BLaER1 (cell line): ENCODE data around the gene BRCA2.

Experiments used
- H3K27ac ChIP-seq: shearing (Covaris generic); formaldehyde crosslinking; 2 replicates; pipeline ENCODE4 v1.8.1; 2022
- H3K27me3 ChIP-seq: shearing (Covaris generic); formaldehyde crosslinking; 2 replicates; pipeline ENCODE4 v1.8.1; 2022
- H3K36me3 ChIP-seq: shearing (Covaris generic); formaldehyde crosslinking; 2 replicates; pipeline ENCODE4 v1.8.1; 2022
- H3K4me1 ChIP-seq: shearing (Covaris generic); formaldehyde crosslinking; 2 replicates; pipeline ENCODE4 v1.8.1; 2022
- H3K4me2 ChIP-seq: shearing (Covaris generic); formaldehyde crosslinking; 2 replicates; pipeline ENCODE4 v1.8.1; 2022
- H3K4me3 ChIP-seq: shearing (Covaris generic); formaldehyde crosslinking; 2 replicates; pipeline ENCODE4 v1.8.1; 2022
- H3K9ac ChIP-seq: shearing (Covaris generic); formaldehyde crosslinking; 2 replicates; pipeline ENCODE4 v1.8.1; 2022
- H3K9me3 ChIP-seq: shearing (Covaris generic); formaldehyde crosslinking; 2 replicates; pipeline ENCODE4 v1.8.1; 2022
- H4K20me1 ChIP-seq: shearing (Covaris generic); formaldehyde crosslinking; 2 replicates; pipeline ENCODE4 v1.8.1; 2022
- Cebpa-rat ChIP-seq: shearing (Covaris generic); IDR thresholded peaks from 2 replicates; pipeline ENCODE4 v1.8.1; 2022

Gene BRCA2

DNA sequence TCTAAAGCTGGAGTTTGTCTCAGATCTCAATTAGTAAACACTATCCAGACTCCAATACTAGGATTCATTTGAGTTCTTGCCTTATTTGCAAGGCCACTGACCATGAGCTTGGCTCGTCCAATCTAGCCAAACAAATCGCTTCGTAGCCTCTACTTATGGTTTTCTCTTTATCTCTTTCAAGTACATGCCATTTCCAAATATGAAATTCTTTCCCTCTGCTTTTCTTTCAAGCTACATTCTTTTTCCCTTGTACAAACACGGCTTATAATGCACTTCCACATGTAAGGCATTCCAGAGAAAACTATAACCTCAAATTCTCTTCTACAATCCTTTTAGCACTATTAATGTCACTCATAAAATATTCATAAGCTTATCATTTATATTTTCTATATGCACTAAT lies 123.6 kb downstream of the BRCA2 start:
- Histone ChIP-seq H3K9ac (no peak overlapping the region), H3K36me3 (no peaks in the 10 kb centered on the region), H3K4me3 (no peak overlapping the region), H3K27ac (no peak overlapping the region), H3K27me3 (no peaks in the 10 kb centered on the region), H3K4me1 (no peaks in the 10 kb centered on the region), H4K20me1 (no peaks in the 10 kb centered on the region), H3K4me2 (no peak overlapping the region), H3K9me3 (no peaks in the 10 kb centered on the region)
- TF ChIP-seq Cebpa-rat = no peak

DNA sequence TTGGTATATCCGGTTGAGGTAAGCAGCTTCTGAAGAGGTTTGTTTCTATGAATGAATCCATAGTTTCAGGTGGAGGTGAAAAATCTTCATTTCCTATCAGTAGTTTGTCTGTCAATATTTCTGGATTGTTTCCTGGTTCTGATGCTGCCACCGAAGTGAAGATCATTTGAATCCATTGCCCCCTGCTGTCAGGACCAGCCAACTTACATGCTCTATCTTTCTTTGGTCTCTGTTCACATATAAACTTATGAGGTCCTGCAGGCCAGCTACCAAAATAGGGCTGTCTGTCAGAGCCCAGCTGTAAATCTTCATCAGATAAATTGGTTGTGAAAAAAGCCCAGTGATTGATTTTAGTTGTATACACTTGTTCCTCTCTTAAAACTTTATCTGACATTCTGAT lies 127.8 kb downstream of the BRCA2 start:
- no peak overlapping the region for H3K9ac ChIP-seq
- no peak overlapping the region for H3K27ac ChIP-seq
- H3K4me1 ChIP-seq = no peaks in the 10 kb centered on the region
- no peaks in the 10 kb centered on the region for H3K9me3 ChIP-seq
- TF ChIP-seq Cebpa-rat = no peak
- H3K36me3 ChIP-seq = no peaks in the 10 kb centered on the region
- H3K27me3 ChIP-seq = no peaks in the 10 kb centered on the region
- H4K20me1 ChIP-seq = no peaks in the 10 kb centered on the region
- H3K4me3 ChIP-seq = no peak overlapping the region
- no peak overlapping the region for H3K4me2 ChIP-seq

DNA sequence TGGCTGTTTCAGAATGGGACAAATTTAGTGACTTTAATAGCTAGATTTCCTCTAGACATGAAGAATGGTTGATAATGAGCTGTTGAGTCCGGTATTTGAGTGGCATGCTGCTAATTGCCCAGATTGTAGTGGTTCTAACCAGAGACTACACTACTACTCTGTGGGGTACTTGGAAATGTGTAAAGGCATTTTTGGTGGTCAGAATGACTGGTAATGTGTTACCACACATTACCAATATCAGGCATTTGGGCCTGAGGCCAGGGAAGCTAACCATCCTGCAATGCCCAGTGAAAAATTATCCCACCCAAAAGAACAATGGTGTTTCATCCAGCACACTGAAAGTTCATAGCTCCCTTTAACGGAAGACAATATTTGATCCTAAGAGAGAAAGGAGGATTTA lies 130.2 kb downstream of the BRCA2 start:
- Histone ChIP-seq H3K4me1 (no peaks in the 10 kb centered on the region), H3K27me3 (no peaks in the 10 kb centered on the region), H3K9me3 (no peaks in the 10 kb centered on the region), H3K27ac (no peak overlapping the region), H3K36me3 (no peaks in the 10 kb centered on the region), H4K20me1 (no peaks in the 10 kb centered on the region), H3K4me2 (no peak overlapping the region), H3K9ac (no peak overlapping the region), H3K4me3 (no peak overlapping the region)
- no peak for TF ChIP-seq Cebpa-rat

DNA sequence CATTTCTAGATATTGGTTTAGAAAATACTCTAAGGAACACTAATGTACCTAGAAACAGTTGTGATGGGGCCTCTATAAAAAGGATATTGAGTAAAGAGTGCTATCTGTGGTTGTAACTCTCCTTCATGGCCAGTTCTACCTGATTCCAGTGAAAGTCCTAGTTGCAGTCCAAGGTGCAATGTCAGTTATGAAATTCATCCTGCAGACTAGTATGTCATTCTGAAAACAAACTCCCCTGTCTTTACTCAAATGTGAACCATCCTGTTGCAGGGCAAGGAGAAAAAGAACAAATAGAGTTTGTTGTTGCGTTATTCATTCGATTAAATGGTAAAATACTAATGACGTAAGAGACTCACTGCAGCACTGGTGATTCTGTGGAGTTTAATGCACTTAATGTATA lies 130.9 kb downstream of the BRCA2 start:
- Histone ChIP-seq H3K27ac (no peak overlapping the region), H3K27me3 (no peaks in the 10 kb centered on the region), H3K9ac (no peak overlapping the region), H3K36me3 (no peaks in the 10 kb centered on the region), H3K4me2 (no peak overlapping the region), H3K9me3 (peaks cover 4% of the 10 kb centered on the region; the same call in 1 of the 2 replicates), H3K4me1 (no peaks in the 10 kb centered on the region), H3K4me3 (no peak overlapping the region), H4K20me1 (no peaks in the 10 kb centered on the region)
- no peak for TF ChIP-seq Cebpa-rat

DNA sequence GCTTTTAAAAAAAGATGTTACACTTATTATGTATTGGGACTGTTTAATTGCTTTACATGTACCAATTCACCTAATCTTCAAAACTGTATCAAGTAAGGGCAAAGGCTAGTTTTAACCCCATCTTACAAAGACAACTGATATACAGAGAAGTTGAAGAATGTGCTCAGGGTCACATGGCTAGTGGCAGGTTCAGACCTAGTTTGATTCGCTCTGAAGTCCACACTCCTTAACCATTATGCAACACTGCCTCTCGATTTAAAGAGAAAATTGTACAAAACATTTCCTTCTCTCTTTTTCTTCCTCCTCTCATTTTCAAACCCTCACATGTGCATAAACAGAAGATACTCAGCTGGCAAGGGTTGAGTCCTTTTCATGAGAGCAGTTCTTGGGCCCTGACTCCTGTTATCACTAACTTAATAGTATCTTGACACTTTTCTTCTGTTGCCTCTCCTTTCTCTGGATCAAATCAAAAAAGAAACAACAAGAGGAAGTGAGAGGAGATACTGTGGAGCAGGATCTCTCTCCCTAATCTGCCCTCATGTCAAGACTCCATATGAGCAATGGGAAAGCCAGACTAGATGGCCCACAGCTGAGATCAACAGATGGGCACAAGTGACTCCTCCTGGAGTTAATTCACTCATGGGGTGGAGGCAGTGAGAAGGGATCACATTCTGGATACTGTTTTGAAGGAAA lies 131.6 kb downstream of the BRCA2 start:
- H3K9ac ChIP-seq = no peak overlapping the region
- no peak overlapping the region for H3K27ac ChIP-seq
- no peaks in the 10 kb centered on the region for H3K27me3 ChIP-seq
- peaks cover 10% of the 10 kb centered on the region for H3K9me3 ChIP-seq
- no peak for TF ChIP-seq Cebpa-rat
- peaks cover 6% of the 10 kb centered on the region; the same call in 1 of the 2 replicates for H3K36me3 ChIP-seq
- H3K4me3 ChIP-seq = no peak overlapping the region
- no peaks in the 10 kb centered on the region for H4K20me1 ChIP-seq
- H3K4me1 ChIP-seq = no peaks in the 10 kb centered on the region
- H3K4me2 ChIP-seq = no peak overlapping the region

DNA sequence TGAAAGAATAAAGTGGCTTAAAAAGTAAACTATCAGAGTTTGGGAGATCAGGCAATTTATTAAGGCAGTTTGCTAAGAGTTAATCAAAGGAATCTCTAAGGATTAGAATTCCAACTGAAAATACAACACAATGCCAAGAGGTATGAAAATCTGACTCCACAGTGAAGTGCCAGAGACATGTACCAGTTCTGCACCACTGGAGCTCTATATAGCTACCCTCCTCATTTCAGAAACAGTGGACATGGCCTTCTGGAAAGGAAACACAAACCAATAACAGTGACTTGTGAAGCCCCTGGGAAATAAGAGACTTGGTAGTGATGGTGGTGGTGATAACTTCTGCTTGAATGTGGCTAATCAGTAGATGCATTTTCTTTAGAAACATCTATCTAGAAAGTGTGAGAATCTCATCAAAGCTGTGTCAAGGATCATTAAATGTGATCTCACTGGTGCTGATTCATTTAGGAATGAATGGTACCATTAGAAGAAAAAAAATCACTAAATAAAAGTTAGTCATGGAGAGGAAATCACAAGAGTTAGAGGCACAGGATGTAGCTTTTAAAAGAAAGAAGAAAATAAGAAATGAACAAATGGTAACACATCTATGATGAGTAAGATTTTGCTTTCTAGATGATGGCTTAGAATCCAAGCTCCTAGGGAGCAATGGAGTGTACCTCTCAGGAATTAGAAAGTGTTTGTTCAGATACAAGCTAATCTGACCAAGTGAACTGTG lies 132.8 kb downstream of the BRCA2 start:
- H4K20me1 ChIP-seq = no peaks in the 10 kb centered on the region
- no peak overlapping the region for H3K27ac ChIP-seq
- H3K9me3 ChIP-seq = peaks cover 18% of the 10 kb centered on the region
- no peak overlapping the region for H3K4me3 ChIP-seq
- H3K9ac ChIP-seq = no peak overlapping the region
- H3K4me1 ChIP-seq = no peaks in the 10 kb centered on the region
- H3K27me3 ChIP-seq = no peaks in the 10 kb centered on the region
- H3K4me2 ChIP-seq = no peak overlapping the region
- no peak for TF ChIP-seq Cebpa-rat
- H3K36me3 ChIP-seq = peaks cover 9% of the 10 kb centered on the region; the same call in 1 of the 2 replicates

DNA sequence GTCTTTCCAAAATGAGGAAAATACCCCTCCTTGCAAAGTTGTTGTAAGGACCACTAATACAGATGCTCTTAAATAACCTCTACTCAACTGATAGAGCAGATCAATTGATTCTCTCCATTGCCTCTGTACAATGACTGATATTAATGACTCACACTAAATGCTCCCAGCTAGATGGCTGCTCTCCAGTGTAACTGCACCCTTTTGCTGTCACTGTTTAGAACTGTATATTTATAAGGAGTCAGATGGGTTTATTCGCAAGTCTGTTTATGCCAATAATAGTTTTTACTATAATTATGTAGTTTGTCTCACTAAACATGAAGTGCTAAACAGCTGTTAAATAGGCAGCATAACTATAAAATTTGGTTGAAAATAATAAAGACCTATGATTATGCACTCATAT lies 133.7 kb downstream of the BRCA2 start:
- H3K27me3 ChIP-seq = no peaks in the 10 kb centered on the region
- H4K20me1 ChIP-seq = no peaks in the 10 kb centered on the region
- no peak for TF ChIP-seq Cebpa-rat
- H3K4me1 ChIP-seq = no peaks in the 10 kb centered on the region
- H3K27ac ChIP-seq = no peak overlapping the region
- peaks cover 24% of the 10 kb centered on the region for H3K9me3 ChIP-seq
- no peak overlapping the region for H3K9ac ChIP-seq
- no peak overlapping the region for H3K4me3 ChIP-seq
- H3K36me3 ChIP-seq = peaks cover 9% of the 10 kb centered on the region; the same call in 1 of the 2 replicates
- no peak overlapping the region for H3K4me2 ChIP-seq
